ENCODE data around the gene SLCO2A1.

GRCh38 chr3:134001251-134001650 is 28.5 kb downstream of the SLCO2A1 start:
- TF ChIP-seq GATA3 (IDR thresholded peaks at IDR 0.05; ENCODE audit: low read depth, low read length) (no peak), GATA2 (IDR thresholded peaks at IDR 0.05; ENCODE audit: low read depth, low read length) (no peak)

All from SH-SY5Y (cell line).